CD14-positive monocyte (primary cell): ENCODE data around the gene RAB44. TPM values are rescaled to one million over a fixed set of nuclear protein-coding genes. Genes with fewer than 3 reads are reported as not detected.

ENCODE experiments used
- DNase-seq, 3 donors: peaks; one replicate each; pipeline ENCODE4 v3.0.0-alpha.2; 2011 to 2022
- H2AFZ ChIP-seq: 2 replicates; pipeline ENCODE4 v1.6.0; 2012; ENCODE audit warnings: mild to moderate bottlenecking, low read depth, low read length, inconsistent platforms; ENCODE audit not compliant: insufficient read depth, poor library complexity, severe bottlenecking
- H3K27ac ChIP-seq, 2 donors: 1 replicate in 1 of 2; 2 replicates in 1 of 2; pipeline ENCODE4 v1.5.1; 2012 to 2013; ENCODE audit warnings: low read length in 2 of 2, control low read depth in 1 of 2, inconsistent platforms in 1 of 2, low read depth in 1 of 2, mild to moderate bottlenecking in 1 of 2
- H3K27me3 ChIP-seq, 2 donors: one replicate each; pipeline versions ENCODE4 v1.6.0 to v1.6.1; 2011 to 2013; ENCODE audit warnings: low read length in 2 of 2; ENCODE audit not compliant: control insufficient read depth in 2 of 2, insufficient read depth in 2 of 2
- H3K36me3 ChIP-seq, 2 donors: replicated peaks in 1 of 2; 1 replicate in 1 of 2; 2 replicates in 1 of 2; pipeline versions ENCODE4 v1.5.1 to v1.6.1; 2012 to 2013; ENCODE audit warnings: low read length in 2 of 2, control low read depth in 1 of 2, inconsistent platforms in 1 of 2, mild to moderate bottlenecking in 1 of 2; ENCODE audit not compliant: insufficient read depth in 2 of 2, control insufficient read depth in 1 of 2
- H3K4me1 ChIP-seq, 2 donors: 1 replicate in 1 of 2; 2 replicates in 1 of 2; pipeline versions ENCODE4 v1.5.1 to v1.6.1; 2012 to 2013; ENCODE audit warnings: low read length in 2 of 2, control low read depth in 1 of 2, inconsistent platforms in 1 of 2, mild to moderate bottlenecking in 1 of 2, moderate library complexity in 1 of 2; ENCODE audit not compliant: insufficient read depth in 2 of 2, control insufficient read depth in 1 of 2
- H3K4me2 ChIP-seq: replicated peaks from 2 replicates; pipeline ENCODE3; 2012; ENCODE audit warnings: low read length, moderate library complexity, mild to moderate bottlenecking; ENCODE audit not compliant: poor library complexity, severe bottlenecking; ENCODE audit errors: extremely low read depth
- H3K4me3 ChIP-seq, 3 experiments: fragments of 200-600 bp in 1 of 3; sonication (generic) in 1 of 3; replicated peaks in 1 of 3; 1 replicate in 2 of 3; 2 replicates in 1 of 3; pipeline ENCODE4 v1.5.1; 2011 to 2013; ENCODE audit warnings: low read length in 3 of 3, mild to moderate bottlenecking in 3 of 3, control low read depth in 2 of 3, low read depth in 2 of 3, inconsistent platforms in 1 of 3, moderate library complexity in 1 of 3
- H3K79me2 ChIP-seq: 2 replicates; pipeline ENCODE4 v1.6.0; 2012; ENCODE audit warnings: mild to moderate bottlenecking, control low read depth, inconsistent platforms, low read length, moderate library complexity; ENCODE audit not compliant: insufficient read depth
- H3K9ac ChIP-seq: 2 replicates; pipeline ENCODE4 v1.6.0; 2017; ENCODE audit warnings: low read length, mild to moderate bottlenecking; ENCODE audit not compliant: insufficient read depth, poor library complexity, severe bottlenecking
- H3K9me3 ChIP-seq, 2 donors: replicated peaks in 1 of 2; 1 replicate in 1 of 2; 2 replicates in 1 of 2; pipeline versions ENCODE4 v1.5.1 to v1.6.1; 2012 to 2013; ENCODE audit warnings: low read length in 2 of 2, control low read depth in 1 of 2; ENCODE audit not compliant: control insufficient read depth in 1 of 2, insufficient read depth in 1 of 2
- H4K20me1 ChIP-seq: 2 replicates; pipeline ENCODE4 v1.6.0; 2012; ENCODE audit warnings: mild to moderate bottlenecking, low read length, control low read depth, moderate library complexity; ENCODE audit not compliant: insufficient read depth
- H3K27ac Mint-ChIP-seq, 7 donors: one replicate each; pipeline ENCODE4 v1.8.0; 2020; ENCODE audit warnings: mild to moderate bottlenecking in 7 of 7, mixed read lengths in 7 of 7, moderate library complexity in 6 of 7, inconsistent platforms in 2 of 7
- H3K27me3 Mint-ChIP-seq, 3 donors: one replicate each; pipeline ENCODE4 v1.8.0; 2021 to 2022; ENCODE audit warnings: low read depth in 3 of 3, mild to moderate bottlenecking in 3 of 3, mixed read lengths in 3 of 3, moderate library complexity in 3 of 3, inconsistent platforms in 1 of 3
- H3K36me3 Mint-ChIP-seq, 2 donors: one replicate each; pipeline ENCODE4 v1.8.0; 2020; ENCODE audit warnings: mixed read lengths in 2 of 2, inconsistent platforms in 1 of 2, mild to moderate bottlenecking in 1 of 2
- H3K4me1 Mint-ChIP-seq: one replicate; pipeline ENCODE4 v1.8.0; 2020; ENCODE audit warnings: mild to moderate bottlenecking, mixed read lengths
- H3K4me3 Mint-ChIP-seq, 2 donors: one replicate each; pipeline ENCODE4 v1.8.0; 2020; ENCODE audit warnings: mild to moderate bottlenecking in 2 of 2, mixed read lengths in 2 of 2, moderate library complexity in 1 of 2
- H3K9me3 Mint-ChIP-seq, 7 donors: one replicate each; pipeline ENCODE4 v1.8.0; 2020 to 2022; ENCODE audit warnings: mixed read lengths in 7 of 7, mild to moderate bottlenecking in 6 of 7, moderate library complexity in 6 of 7, inconsistent platforms in 2 of 7
- WGBS: methylation state at CpG from one replicate; pipeline ENCODE4 v1.1.5; 2013; ENCODE audit warnings: missing lambda C conversion rate; ENCODE audit not compliant: insufficient coverage; 5-methylcytosine and 5-hydroxymethylcytosine counted together
- intact Hi-C, 2 donors: fragments of 100-400 bp; cut with micrococcal nuclease; formaldehyde crosslinking; loops; one replicate each; pipeline versions ENCODE4 v1.15.0 to v1.15.1; 2023
- polyA plus RNA-seq, 3 donors: library from polyadenylated mRNA; depleted of rRNA in 1 of 3; unstranded in 2 of 3; stranded (reverse) in 1 of 3; fragments of 300-500 nt in 2 of 3; fragments of >200 nt in 1 of 3; fragmentation: Illumina TruSeq in 2 of 3; gene quantifications; 1 replicate in 2 of 3; 2 replicates in 1 of 3; pipeline ENCODE4 v1.2.3, GENCODE V29; 2012 to 2021
- TF ChIP-seq, protein P1 (sequence below): fragments of 200-600 bp; IDR thresholded peaks from one replicate; pipeline ENCODE4 v1.8.0; 2022; ENCODE audit warnings: antibody characterized with exemption, mild to moderate bottlenecking

Gene RAB44
- polyA plus RNA-seq, 3 donors, result 1.5 to 18.0 (median 1.9) TPM

DNA sequence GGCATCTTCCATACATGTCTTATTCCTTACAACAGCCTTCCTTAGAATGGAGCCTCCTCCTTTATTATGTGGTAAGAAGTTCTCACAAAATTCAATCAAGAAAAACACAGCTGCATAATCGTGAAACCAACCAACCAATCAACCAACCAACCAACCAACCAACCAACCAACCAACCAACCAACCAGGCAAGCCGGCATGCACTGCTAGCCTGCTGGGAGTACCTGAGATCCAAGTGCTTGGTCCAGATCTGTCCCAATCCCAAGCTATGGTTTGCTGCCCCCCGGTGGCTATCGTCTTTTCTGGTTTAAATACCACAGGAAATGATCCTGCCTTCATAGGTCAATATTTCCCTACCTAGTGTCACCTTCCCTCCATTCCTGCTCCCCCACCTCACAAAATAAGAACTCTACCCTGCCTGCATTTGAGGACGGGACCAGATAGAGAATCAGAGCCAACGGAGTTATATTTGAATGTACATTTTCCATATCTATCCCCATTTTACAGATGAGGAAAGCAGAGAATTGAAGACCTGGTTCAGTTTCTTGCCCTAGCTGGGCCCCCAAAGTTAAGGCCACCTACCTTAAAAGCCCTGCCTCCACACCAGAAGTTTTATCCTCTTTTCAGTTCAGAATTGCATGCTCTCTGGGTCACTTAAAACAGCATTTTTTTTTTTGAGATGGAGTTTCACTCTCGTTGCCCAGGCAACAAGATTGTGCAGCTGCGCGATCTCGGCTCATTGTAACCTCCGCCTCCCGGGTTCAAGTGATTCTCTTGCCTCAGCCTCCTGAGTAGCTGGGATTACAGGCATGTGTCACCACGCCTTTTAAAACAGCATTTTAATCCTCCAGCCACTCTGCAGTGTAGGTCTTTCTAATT lies 27.1 kb downstream of the RAB44 start:
- Histone ChIP-seq H3K4me3 (no peak overlapping the region), H3K27ac (no peak overlapping the region), H3K4me2 (no peak overlapping the region), H3K79me2 (peaks cover 19% of the 10 kb centered on the region), H3K36me3 (peaks cover 39 to 61% of the 10 kb centered on the region in 2 donors), H3K4me1 (peaks cover 24 to 34% of the 10 kb centered on the region in 2 donors), H4K20me1 (no peaks in the 10 kb centered on the region), H3K9me3 (peaks cover 0 to 4% of the 10 kb centered on the region in 2 donors), H2AFZ (no peak overlapping the region), H3K9ac (no peak overlapping the region), H3K27me3 (no peaks in the 10 kb centered on the region)
- peaks cover 39% of the 10 kb centered on the region for H3K4me1 Mint-ChIP-seq
- H3K9me3 Mint-ChIP-seq, result peaks cover 2 to 4% (median 3%) of the 10 kb centered on the region in 7 donors
- whole genome bisulfite sequencing, result 69% methylated on average over 3 of the region's 13 CpGs
- DNase-seq, result peak; percentile 27 to 53 (median 48)
- peaks cover 0 to 2% (median 2%) of the 10 kb centered on the region in 3 donors for H3K27me3 Mint-ChIP-seq
- H3K4me3 Mint-ChIP-seq, result no peak overlapping the region
- TF ChIP-seq, protein P1, sequence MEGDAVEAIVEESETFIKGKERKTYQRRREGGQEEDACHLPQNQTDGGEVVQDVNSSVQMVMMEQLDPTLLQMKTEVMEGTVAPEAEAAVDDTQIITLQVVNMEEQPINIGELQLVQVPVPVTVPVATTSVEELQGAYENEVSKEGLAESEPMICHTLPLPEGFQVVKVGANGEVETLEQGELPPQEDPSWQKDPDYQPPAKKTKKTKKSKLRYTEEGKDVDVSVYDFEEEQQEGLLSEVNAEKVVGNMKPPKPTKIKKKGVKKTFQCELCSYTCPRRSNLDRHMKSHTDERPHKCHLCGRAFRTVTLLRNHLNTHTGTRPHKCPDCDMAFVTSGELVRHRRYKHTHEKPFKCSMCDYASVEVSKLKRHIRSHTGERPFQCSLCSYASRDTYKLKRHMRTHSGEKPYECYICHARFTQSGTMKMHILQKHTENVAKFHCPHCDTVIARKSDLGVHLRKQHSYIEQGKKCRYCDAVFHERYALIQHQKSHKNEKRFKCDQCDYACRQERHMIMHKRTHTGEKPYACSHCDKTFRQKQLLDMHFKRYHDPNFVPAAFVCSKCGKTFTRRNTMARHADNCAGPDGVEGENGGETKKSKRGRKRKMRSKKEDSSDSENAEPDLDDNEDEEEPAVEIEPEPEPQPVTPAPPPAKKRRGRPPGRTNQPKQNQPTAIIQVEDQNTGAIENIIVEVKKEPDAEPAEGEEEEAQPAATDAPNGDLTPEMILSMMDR, result peak; percentile 39
- intact Hi-C loops, result no loop called here
- H3K36me3 Mint-ChIP-seq, result peaks cover 34 to 87% of the 10 kb centered on the region in 2 donors
- H3K27ac Mint-ChIP-seq, result peak overlapping the region in 5 of 7 donors; percentile 3 to 73 (median 44)

DNA sequence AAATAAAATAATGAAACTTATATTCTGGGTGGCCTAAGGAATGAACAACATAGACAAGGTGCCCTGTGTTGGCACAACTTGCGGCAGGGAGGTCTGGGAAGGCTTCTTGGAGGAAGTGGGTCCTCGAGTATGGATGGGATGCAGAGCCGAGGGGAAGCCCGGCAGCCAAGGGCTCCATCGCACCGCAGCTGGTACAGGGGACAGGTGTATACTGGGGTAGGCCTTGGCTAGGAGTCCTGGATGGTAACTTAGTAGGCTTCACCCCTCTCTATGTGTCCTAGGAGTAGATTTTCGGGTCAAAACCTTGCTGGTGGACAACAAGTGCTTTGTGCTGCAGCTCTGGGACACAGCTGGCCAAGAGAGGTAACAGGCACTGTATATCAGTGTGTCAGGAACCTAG lies 28.0 kb downstream of the RAB44 start:
- no peak overlapping the region for H3K4me3 Mint-ChIP-seq
- H3K27ac ChIP-seq, result peak overlapping the region in 1 of 2 donors; percentile 10
- 96% methylated on average over 7 of the region's 7 CpGs for WGBS
- TF ChIP-seq, protein P1, result no peak
- H3K9me3 Mint-ChIP-seq, result peaks cover 2 to 4% (median 3%) of the 10 kb centered on the region in 7 donors
- H3K79me2 ChIP-seq, result peaks cover 19% of the 10 kb centered on the region
- H3K4me1 ChIP-seq, result peaks cover 24 to 30% of the 10 kb centered on the region in 2 donors
- H2AFZ ChIP-seq, result no peak overlapping the region
- peaks cover 39% of the 10 kb centered on the region for H3K4me1 Mint-ChIP-seq
- H3K4me3 ChIP-seq, result no peak overlapping the region
- intact Hi-C loops, result no loop called here
- H3K27me3 Mint-ChIP-seq, result peaks cover 0 to 3% (median 2%) of the 10 kb centered on the region in 3 donors
- H3K4me2 ChIP-seq, result no peak overlapping the region
- peak overlapping the region in 4 of 7 donors; percentile 50 to 73 (median 68) for H3K27ac Mint-ChIP-seq
- H3K9ac ChIP-seq, result no peak overlapping the region
- no peak for DNase-seq
- peaks cover 38 to 58% of the 10 kb centered on the region in 2 donors for H3K36me3 ChIP-seq
- H4K20me1 ChIP-seq, result no peaks in the 10 kb centered on the region
- H3K27me3 ChIP-seq, result no peaks in the 10 kb centered on the region
- peaks cover 36 to 84% of the 10 kb centered on the region in 2 donors for H3K36me3 Mint-ChIP-seq
- H3K9me3 ChIP-seq, result peaks cover 0 to 4% of the 10 kb centered on the region in 2 donors
